Gastroesophageal sphincter (tissue), 3 donors: ENCODE measurements around the gene ANKRD13B.

Experiments
- EP300 ChIP-seq: sonication (generic); formaldehyde crosslinking; IDR thresholded peaks from one replicate; pipeline ENCODE4 v1.6.1; 2017; ENCODE audit warnings: antibody characterized with exemption, mild to moderate bottlenecking
- POLR2A ChIP-seq, 2 donors: fragments of 450-650 bp; IDR thresholded peaks; one replicate each; pipeline ENCODE4 v1.6.1; 2017; ENCODE audit warnings: antibody characterized with exemption in 2 of 2, mild to moderate bottlenecking in 2 of 2, moderate library complexity in 1 of 2
- POLR2AphosphoS5 ChIP-seq: sonication (generic); formaldehyde crosslinking; IDR thresholded peaks from one replicate; pipeline ENCODE4 v1.6.1; 2017; ENCODE audit warnings: antibody characterized with exemption
- TF ChIP-seq, protein P1 (sequence below), 4 experiments: fragments of 200-600 bp in 2 of 4; fragments of 450-650 bp in 2 of 4; sonication (generic) in 1 of 4; IDR thresholded peaks; one replicate each; pipeline ENCODE4 v1.5.1; 2017 to 2019; ENCODE audit warnings: antibody characterized with exemption in 4 of 4, mild to moderate bottlenecking in 2 of 4, moderate library complexity in 2 of 4

DNA sequence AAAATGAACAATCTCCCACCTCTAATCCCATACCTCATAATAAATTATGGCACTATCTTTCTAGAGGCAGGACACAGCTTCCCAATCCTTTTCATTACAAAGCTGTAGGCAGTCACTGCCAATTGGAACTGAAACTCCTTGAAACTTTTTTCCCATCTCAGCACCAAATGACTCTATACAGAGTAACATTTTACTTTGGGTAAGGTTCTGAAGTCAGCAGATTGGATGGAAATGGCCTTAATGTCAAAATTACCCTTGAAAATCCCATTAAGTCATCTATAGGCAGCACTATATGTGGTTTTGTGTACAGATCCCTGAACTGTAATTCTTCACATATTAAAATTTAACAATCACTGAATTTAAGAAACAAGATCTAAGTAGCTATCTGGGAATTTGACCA lies 60.0 kb downstream of the ANKRD13B start:
- TF ChIP-seq, protein P1, sequence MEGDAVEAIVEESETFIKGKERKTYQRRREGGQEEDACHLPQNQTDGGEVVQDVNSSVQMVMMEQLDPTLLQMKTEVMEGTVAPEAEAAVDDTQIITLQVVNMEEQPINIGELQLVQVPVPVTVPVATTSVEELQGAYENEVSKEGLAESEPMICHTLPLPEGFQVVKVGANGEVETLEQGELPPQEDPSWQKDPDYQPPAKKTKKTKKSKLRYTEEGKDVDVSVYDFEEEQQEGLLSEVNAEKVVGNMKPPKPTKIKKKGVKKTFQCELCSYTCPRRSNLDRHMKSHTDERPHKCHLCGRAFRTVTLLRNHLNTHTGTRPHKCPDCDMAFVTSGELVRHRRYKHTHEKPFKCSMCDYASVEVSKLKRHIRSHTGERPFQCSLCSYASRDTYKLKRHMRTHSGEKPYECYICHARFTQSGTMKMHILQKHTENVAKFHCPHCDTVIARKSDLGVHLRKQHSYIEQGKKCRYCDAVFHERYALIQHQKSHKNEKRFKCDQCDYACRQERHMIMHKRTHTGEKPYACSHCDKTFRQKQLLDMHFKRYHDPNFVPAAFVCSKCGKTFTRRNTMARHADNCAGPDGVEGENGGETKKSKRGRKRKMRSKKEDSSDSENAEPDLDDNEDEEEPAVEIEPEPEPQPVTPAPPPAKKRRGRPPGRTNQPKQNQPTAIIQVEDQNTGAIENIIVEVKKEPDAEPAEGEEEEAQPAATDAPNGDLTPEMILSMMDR (IDR thresholded peaks at IDR 0.05) = no peak
- no peak for TF ChIP-seq POLR2AphosphoS5
- no peak for TF ChIP-seq EP300
- TF ChIP-seq POLR2A (IDR thresholded peaks at IDR 0.05) = no peak
